ENCODE results near the gene MDC1. TPM values are rescaled to one million over a fixed set of nuclear protein-coding genes. Genes with fewer than 3 reads are reported as not detected.

MDC1 gene
- total and polyA plus RNA-seq, 5 donors from 2014 or later, result 1.2 to 32.7 (median 4.8) TPM

DNA sequence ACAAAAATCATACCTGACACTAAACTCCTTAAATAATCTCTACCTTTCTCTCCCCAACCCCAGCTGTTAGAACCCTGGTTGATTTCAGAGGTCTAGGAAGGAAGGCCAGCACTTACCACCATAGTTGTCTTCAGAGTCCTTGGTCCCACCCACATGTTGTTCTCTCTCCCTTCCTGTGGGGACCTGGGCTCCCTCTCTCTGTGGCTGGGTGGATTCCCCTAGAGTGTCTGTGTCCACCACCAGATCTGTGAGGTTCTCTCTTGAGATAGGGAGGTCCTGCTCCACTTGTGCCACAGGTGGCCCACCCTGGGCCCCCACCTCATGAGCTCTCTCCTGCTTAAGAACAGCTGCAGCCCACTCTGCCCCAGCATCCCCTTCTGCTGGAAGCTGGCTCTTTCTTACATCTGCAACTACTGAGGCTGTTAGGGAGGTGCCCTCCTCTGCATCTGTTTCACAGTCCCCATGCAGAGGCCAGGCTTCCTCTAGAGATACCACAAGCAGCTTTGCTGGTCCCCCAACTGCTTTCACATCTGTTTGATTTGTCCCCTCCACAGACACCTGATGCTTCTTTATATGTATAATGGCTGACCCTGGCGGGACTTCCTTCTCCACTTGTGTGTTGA lies 5.2 kb downstream of the MDC1 start:
- H3K27me3 Mint-ChIP-seq, result no peaks in the 10 kb centered on the region
- H3K4me3 ChIP-seq (ENCODE audit: low read depth, low read length), result no peak overlapping the region
- H3K9me3 ChIP-seq (ENCODE audit: control insufficient read depth in 2 of 2, low read length in 2 of 2), result no peaks in the 10 kb centered on the region
- peaks cover 7 to 41% (median 28%) of the 10 kb centered on the region in 4 donors for H3K4me1 Mint-ChIP-seq
- H3K27ac ChIP-seq (ENCODE audit: insufficient read depth, low read length, poor library complexity, severe bottlenecking), result no peak overlapping the region
- H3K4me3 Mint-ChIP-seq, result peak overlapping the region in 1 of 4 donors; percentile 2
- H3K9me3 Mint-ChIP-seq, result no peaks in the 10 kb centered on the region
- ATAC-seq (ENCODE audit: low read depth in 2 of 2) (no peak), DNase-seq (peak in 1 of 3 donors; percentile 68)
- peak overlapping the region; percentile 44 to 84 (median 79) for H3K27ac Mint-ChIP-seq
- peaks cover 52% of the 10 kb centered on the region for H3K36me3 ChIP-seq (ENCODE audit: control insufficient read depth, insufficient read depth, low read length)
- H3K36me3 Mint-ChIP-seq, result peaks cover 54% of the 10 kb centered on the region
- H3K27me3 ChIP-seq (ENCODE audit: control insufficient read depth, insufficient read depth, low read length), result no peaks in the 10 kb centered on the region
- H3K4me1 ChIP-seq (ENCODE audit: control insufficient read depth, insufficient read depth, low read length, poor library complexity, severe bottlenecking), result peaks cover 8% of the 10 kb centered on the region

DNA sequence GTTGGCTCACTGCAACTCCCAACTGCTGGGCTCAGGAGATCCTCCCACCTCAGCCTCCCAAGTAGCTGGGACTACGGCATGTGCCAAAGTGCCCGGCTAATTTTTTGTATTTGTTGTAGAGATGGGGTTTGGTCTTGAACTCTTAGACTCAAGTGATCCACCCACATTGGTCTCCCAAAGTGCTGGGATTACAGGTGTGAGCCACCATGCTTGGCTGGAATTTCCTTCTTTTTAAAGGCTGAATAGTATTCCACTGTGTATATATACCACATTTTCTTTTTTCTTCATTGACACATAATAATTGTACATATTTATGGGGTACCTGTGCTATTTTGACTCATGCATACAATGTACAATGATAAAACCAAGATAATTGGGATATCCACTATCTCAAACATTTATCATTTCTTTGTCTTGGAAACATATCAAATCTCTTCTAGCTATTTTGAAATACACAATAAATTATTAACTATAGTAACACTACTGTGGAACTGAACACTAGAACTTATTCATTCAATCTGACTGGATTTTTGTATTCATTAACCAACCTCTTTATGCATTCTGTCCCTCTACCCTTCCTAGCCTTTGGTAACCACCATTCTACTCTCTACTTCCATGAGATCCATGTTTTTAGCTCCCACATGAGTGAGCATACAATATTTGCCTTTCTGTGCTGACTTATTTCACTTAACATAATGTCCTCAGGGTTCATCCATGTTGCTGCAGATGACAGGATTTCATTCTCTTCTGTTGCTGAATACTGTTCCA lies 7.8 kb downstream of the MDC1 start:
- Mint-ChIP-seq H3K4me3 (peak overlapping the region in 1 of 4 donors; percentile 1), H3K27me3 (no peaks in the 10 kb centered on the region), H3K9me3 (no peaks in the 10 kb centered on the region), H3K36me3 (peaks cover 63% of the 10 kb centered on the region), H3K4me1 (peaks cover 5 to 21% (median 14%) of the 10 kb centered on the region in 4 donors), H3K27ac (peak overlapping the region in 1 of 3 donors; percentile 3)
- Histone ChIP-seq H3K9me3 (ENCODE audit: control insufficient read depth in 2 of 2, low read length in 2 of 2) (no peaks in the 10 kb centered on the region), H3K4me3 (ENCODE audit: low read depth, low read length) (no peak overlapping the region), H3K27me3 (ENCODE audit: control insufficient read depth, insufficient read depth, low read length) (no peaks in the 10 kb centered on the region), H3K27ac (ENCODE audit: insufficient read depth, low read length, poor library complexity, severe bottlenecking) (no peak overlapping the region), H3K36me3 (ENCODE audit: control insufficient read depth, insufficient read depth, low read length) (peaks cover 48% of the 10 kb centered on the region), H3K4me1 (ENCODE audit: control insufficient read depth, insufficient read depth, low read length, poor library complexity, severe bottlenecking) (no peaks in the 10 kb centered on the region)
- ATAC-seq (ENCODE audit: low read depth in 2 of 2) (no peak), DNase-seq (no peak)

DNA sequence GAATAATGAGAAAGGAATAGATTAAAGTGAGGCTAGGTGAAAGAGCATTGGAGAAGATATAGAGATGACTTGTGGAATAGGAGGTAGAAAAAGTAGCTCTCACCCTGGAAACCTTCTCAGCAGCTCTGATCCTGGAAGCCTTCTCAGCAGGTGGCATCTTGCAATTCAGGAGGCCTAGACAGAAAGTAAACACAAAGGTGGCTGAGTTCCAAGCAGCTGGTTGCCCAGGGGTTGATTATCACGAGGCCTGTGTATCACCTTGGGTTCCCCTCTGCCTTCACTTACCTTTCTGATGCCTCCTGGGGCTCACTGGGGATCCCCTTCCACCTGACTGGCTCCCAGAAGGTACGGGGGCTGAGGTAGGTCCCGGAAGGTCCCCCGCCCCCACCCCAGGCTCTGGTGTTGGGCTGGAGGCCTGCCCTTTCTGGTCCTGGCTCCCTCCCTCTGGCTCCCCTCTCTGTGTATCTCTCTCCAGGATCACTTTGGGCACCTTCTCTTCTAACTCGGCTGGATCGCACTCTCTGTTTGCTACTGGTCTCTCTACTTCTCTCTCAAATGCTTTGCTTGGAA lies 9.7 kb downstream of the MDC1 start:
- H3K27ac ChIP-seq (ENCODE audit: insufficient read depth, low read length, poor library complexity, severe bottlenecking), result no peak overlapping the region
- ATAC-seq (ENCODE audit: low read depth in 2 of 2), result no peak
- DNase-seq, result no peak
- H3K27ac Mint-ChIP-seq, result peak overlapping the region in 2 of 3 donors; percentile 10 to 79
- no peaks in the 10 kb centered on the region for H3K27me3 Mint-ChIP-seq
- peak overlapping the region in 2 of 4 donors; percentile 2 to 30 for H3K4me3 Mint-ChIP-seq
- H3K4me1 ChIP-seq (ENCODE audit: control insufficient read depth, insufficient read depth, low read length, poor library complexity, severe bottlenecking), result no peaks in the 10 kb centered on the region
- peaks cover 64% of the 10 kb centered on the region for H3K36me3 Mint-ChIP-seq
- peaks cover 35% of the 10 kb centered on the region for H3K36me3 ChIP-seq (ENCODE audit: control insufficient read depth, insufficient read depth, low read length)
- no peaks in the 10 kb centered on the region for H3K9me3 Mint-ChIP-seq
- no peak overlapping the region for H3K4me3 ChIP-seq (ENCODE audit: low read depth, low read length)
- no peaks in the 10 kb centered on the region for H3K9me3 ChIP-seq (ENCODE audit: control insufficient read depth in 2 of 2, low read length in 2 of 2)
- H3K27me3 ChIP-seq (ENCODE audit: control insufficient read depth, insufficient read depth, low read length), result no peaks in the 10 kb centered on the region
- H3K4me1 Mint-ChIP-seq, result peaks cover 5 to 14% (median 10%) of the 10 kb centered on the region in 4 donors

DNA sequence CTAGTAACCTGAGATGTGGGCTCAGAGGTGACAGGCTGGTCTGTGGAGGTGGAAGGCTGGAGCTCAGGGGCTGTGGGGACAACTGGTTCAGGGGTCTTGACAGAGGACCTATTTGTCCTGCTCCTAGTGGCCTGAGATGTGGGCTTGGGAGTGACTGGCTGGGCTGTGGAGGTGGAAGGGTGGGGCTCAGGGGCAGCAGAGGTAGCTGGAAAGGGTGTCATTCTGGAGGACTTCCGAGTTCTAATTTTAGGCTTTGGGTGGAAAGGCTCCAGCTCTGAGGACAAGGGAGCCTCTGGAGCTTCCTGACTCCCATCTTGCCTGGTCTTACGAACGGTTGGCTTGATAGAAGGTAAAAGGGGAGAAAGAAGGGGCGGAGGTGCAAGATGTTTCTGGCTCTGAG lies 11.5 kb downstream of the MDC1 start:
- H3K9me3 Mint-ChIP-seq, result no peaks in the 10 kb centered on the region
- ATAC-seq (ENCODE audit: low read depth in 2 of 2) (no peak), DNase-seq (no peak)
- H3K36me3 Mint-ChIP-seq, result peaks cover 56% of the 10 kb centered on the region
- H3K27ac ChIP-seq (ENCODE audit: insufficient read depth, low read length, poor library complexity, severe bottlenecking), result no peak overlapping the region
- peak overlapping the region in 1 of 3 donors; percentile 87 for H3K27ac Mint-ChIP-seq
- no peaks in the 10 kb centered on the region for H3K9me3 ChIP-seq (ENCODE audit: control insufficient read depth in 2 of 2, low read length in 2 of 2)
- no peaks in the 10 kb centered on the region for H3K27me3 Mint-ChIP-seq
- peaks cover 0 to 6% (median 4%) of the 10 kb centered on the region in 4 donors for H3K4me1 Mint-ChIP-seq
- H3K4me1 ChIP-seq (ENCODE audit: control insufficient read depth, insufficient read depth, low read length, poor library complexity, severe bottlenecking), result no peaks in the 10 kb centered on the region
- no peak overlapping the region for H3K4me3 Mint-ChIP-seq
- H3K27me3 ChIP-seq (ENCODE audit: control insufficient read depth, insufficient read depth, low read length), result no peaks in the 10 kb centered on the region
- H3K4me3 ChIP-seq (ENCODE audit: low read depth, low read length), result no peak overlapping the region
- peaks cover 21% of the 10 kb centered on the region for H3K36me3 ChIP-seq (ENCODE audit: control insufficient read depth, insufficient read depth, low read length)

DNA sequence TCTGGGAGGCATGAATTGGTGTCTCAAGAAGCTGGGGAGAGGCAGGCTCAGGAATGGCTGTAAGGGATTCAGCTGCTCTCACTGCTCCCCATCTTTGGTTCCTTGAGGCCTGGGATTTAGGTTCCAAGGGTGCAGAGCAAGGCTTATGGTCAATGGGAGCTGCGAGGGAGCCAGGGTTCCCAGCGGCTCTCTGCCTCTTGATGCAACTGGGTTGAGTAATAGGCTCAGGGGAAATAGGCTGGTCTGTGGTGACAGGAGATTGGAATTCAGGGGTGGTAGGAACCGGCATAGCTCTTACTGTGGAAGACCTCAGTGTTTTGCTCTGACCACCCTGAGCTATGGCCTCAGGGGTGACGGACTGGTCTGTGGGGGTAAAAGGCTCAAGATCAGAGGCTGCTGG lies 13.3 kb downstream of the MDC1 start:
- no peak for DNase-seq
- Mint-ChIP-seq H3K36me3 (peaks cover 48% of the 10 kb centered on the region), H3K4me3 (no peak overlapping the region), H3K27ac (peak overlapping the region in 2 of 3 donors; percentile 62 to 82), H3K9me3 (no peaks in the 10 kb centered on the region), H3K4me1 (peaks cover 0 to 6% (median 4%) of the 10 kb centered on the region in 4 donors), H3K27me3 (no peaks in the 10 kb centered on the region)
- no peaks in the 10 kb centered on the region for H3K27me3 ChIP-seq (ENCODE audit: control insufficient read depth, insufficient read depth, low read length)
- peaks cover 25% of the 10 kb centered on the region for H3K36me3 ChIP-seq (ENCODE audit: control insufficient read depth, insufficient read depth, low read length)
- H3K9me3 ChIP-seq (ENCODE audit: control insufficient read depth in 2 of 2, low read length in 2 of 2), result no peaks in the 10 kb centered on the region
- no peak overlapping the region for H3K27ac ChIP-seq (ENCODE audit: insufficient read depth, low read length, poor library complexity, severe bottlenecking)
- no peaks in the 10 kb centered on the region for H3K4me1 ChIP-seq (ENCODE audit: control insufficient read depth, insufficient read depth, low read length, poor library complexity, severe bottlenecking)
- ATAC-seq (ENCODE audit: low read depth in 2 of 2), result no peak
- H3K4me3 ChIP-seq (ENCODE audit: low read depth, low read length), result no peak overlapping the region

DNA sequence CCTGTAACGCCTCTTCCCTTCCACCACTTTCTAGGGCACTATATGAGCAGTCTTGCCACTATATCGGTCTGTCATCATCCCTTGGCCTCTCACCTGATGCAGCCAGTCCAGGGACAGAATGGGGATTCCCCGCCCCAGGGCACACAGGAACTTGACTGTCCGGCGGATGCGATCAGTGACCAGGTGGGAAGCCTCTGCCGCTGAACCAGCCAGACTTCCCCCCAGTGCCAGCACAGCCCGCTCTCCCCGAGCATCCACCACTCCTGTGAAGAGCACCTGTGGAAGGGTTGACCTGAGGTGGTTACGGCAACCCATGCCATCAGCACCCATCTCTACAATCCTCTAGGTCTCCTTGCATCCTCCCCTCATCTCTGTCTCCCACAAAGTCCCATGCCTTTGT lies 14.1 kb downstream of the MDC1 start:
- Histone ChIP-seq H3K9me3 (ENCODE audit: control insufficient read depth in 2 of 2, low read length in 2 of 2) (no peaks in the 10 kb centered on the region), H3K4me3 (ENCODE audit: low read depth, low read length) (no peak overlapping the region), H3K27ac (ENCODE audit: insufficient read depth, low read length, poor library complexity, severe bottlenecking) (no peak overlapping the region), H3K27me3 (ENCODE audit: control insufficient read depth, insufficient read depth, low read length) (no peaks in the 10 kb centered on the region), H3K4me1 (ENCODE audit: control insufficient read depth, insufficient read depth, low read length, poor library complexity, severe bottlenecking) (no peaks in the 10 kb centered on the region), H3K36me3 (ENCODE audit: control insufficient read depth, insufficient read depth, low read length) (peaks cover 22% of the 10 kb centered on the region)
- peaks cover 45% of the 10 kb centered on the region for H3K36me3 Mint-ChIP-seq
- DNase-seq, result no peak
- ATAC-seq (ENCODE audit: low read depth in 2 of 2), result no peak
- no peaks in the 10 kb centered on the region for H3K9me3 Mint-ChIP-seq
- no peak overlapping the region for H3K27ac Mint-ChIP-seq
- no peak overlapping the region for H3K4me3 Mint-ChIP-seq
- peaks cover 0 to 6% (median 4%) of the 10 kb centered on the region in 4 donors for H3K4me1 Mint-ChIP-seq
- no peaks in the 10 kb centered on the region for H3K27me3 Mint-ChIP-seq

DNA sequence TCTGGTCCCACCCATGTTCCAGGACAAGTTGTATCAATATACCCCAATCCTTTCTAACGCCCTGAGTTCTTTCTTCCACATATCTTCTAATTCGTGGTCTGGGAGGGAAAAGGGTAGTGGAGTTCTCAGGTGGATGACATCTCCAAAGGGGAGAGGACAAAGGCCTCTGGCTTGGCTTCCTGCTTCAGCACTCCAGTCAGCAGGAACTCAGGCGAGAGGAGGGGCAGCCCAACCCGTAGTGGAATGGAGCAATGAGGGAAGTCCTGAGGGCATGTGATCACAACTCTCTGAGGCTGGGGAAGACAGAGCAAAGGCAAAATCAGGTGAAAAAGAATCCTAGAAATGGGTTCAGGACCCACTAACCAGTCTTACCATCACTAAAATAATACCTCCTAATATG lies 16.7 kb downstream of the MDC1 start:
- no peak for ATAC-seq (ENCODE audit: low read depth in 2 of 2)
- Mint-ChIP-seq H3K36me3 (peaks cover 30% of the 10 kb centered on the region), H3K27ac (no peak overlapping the region), H3K4me1 (peaks cover 0 to 4% (median 1%) of the 10 kb centered on the region in 4 donors), H3K9me3 (no peaks in the 10 kb centered on the region), H3K4me3 (no peak overlapping the region), H3K27me3 (no peaks in the 10 kb centered on the region)
- H3K4me3 ChIP-seq (ENCODE audit: low read depth, low read length), result no peak overlapping the region
- H3K4me1 ChIP-seq (ENCODE audit: control insufficient read depth, insufficient read depth, low read length, poor library complexity, severe bottlenecking), result no peaks in the 10 kb centered on the region
- H3K36me3 ChIP-seq (ENCODE audit: control insufficient read depth, insufficient read depth, low read length), result peaks cover 10% of the 10 kb centered on the region
- no peak for DNase-seq
- no peaks in the 10 kb centered on the region for H3K27me3 ChIP-seq (ENCODE audit: control insufficient read depth, insufficient read depth, low read length)
- no peak overlapping the region for H3K27ac ChIP-seq (ENCODE audit: insufficient read depth, low read length, poor library complexity, severe bottlenecking)
- H3K9me3 ChIP-seq (ENCODE audit: control insufficient read depth in 2 of 2, low read length in 2 of 2), result no peaks in the 10 kb centered on the region
